ENCODE results near the gene CAMSAP3.

CAMSAP3 gene

DNA sequence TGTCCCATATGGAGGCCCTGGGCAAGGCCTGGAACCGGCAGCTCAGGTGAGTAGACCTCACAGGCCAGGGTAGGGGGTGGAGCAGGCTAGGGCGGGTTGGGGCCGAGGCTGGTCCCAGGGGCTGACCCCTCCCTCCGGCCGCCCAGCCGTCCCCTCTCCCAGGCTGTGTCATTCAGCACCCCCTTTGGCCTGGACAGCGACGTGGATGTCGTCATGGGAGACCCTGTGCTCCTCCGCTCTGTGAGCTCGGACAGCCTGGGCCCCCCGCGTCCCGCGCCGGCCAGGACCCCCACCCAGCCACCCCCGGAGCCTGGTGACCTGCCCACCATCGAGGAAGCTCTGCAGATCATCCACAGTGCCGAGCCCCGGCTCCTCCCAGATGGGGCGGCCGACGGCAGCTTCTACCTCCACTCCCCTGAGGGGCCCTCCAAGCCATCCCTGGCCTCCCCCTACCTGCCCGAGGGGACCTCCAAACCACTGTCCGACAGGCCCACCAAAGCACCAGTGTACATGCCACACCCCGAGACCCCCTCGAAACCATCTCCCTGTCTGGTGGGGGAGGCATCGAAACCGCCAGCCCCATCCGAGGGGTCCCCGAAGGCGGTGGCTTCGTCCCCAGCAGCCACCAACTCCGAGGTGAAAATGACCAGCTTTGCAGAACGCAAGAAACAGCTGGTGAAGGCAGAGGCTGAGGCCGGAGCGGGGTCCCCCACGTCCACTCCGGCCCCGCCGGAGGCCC, 16.0 kb downstream of the CAMSAP3 start:
- no peak for DNase-seq (ENCODE audit: low read depth in 2 of 2)

DNA sequence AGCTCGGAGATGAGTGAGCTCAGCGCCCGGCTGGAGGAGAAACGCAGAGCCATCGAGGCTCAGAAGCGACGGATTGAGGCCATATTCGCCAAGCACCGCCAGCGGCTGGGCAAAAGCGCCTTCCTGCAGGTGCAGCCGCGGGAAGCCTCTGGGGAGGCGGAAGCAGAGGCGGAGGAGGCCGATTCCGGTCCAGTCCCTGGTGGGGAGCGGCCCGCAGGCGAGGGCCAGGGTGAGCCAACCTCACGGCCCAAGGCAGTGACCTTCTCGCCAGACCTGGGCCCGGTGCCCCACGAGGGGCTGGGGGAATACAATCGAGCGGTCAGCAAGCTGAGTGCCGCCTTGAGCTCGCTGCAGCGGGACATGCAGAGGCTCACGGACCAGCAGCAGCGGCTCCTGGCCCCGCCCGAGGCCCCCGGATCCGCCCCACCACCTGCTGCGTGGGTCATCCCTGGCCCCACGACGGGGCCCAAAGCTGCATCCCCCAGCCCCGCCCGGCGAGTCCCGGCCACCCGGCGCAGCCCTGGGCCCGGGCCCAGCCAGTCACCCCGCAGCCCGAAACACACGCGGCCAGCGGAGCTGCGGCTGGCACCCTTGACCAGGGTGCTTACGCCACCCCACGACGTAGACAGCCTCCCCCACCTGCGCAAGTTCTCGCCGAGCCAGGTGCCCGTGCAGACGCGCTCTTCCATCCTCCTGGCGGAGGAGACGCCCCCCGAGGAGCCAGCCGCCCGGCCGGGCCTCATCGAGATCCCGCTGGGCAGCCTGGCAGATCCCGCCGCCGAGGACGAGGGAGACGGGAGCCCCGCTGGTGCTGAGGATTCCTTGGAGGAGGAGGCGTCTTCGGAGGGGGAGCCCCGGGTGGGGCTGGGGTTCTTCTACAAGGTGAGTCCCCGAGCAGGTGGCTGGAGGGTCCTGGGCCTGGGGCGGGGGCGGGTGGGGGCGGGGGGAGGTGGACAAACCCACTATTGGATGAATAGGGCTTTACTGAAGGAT, 16.9 kb downstream of the CAMSAP3 start:
- no peak for DNase-seq (ENCODE audit: low read depth in 2 of 2)

DNA sequence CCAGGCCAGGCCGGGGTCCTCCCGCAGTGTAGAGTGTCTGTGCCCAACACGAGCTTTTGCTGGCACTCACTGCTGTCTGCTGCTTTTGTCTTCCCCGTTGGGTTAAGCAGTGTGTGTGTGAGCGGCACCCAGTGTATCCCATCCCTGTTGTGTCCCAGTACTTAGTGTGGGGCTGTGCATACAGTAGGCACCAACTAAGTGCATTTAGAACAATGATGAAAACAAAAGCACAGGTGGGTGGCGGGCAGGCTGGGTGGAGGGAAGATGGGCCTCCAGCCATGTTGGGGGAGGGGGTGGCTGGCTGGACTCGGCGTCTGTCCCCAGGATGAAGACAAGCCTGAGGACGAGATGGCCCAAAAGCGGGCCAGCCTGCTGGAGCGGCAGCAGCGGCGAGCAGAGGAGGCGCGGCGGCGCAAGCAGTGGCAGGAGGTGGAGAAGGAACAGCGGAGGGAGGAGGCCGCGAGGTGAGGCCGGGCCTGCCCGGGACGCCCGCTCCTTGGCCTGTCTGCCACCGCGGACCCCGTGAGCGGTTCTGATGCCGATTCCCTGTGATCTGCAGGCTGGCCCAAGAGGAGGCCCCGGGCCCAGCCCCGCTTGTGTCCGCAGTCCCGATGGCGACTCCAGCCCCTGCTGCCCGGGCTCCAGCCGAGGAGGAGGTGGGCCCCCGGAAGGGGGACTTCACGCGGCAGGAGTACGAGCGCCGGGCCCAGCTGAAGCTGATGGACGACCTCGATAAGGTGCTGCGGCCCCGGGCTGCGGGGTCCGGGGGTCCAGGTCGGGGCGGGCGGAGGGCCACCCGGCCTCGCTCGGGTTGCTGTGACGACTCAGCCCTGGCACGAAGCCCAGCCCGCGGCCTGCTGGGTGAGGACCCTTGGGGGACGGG, 19.4 kb downstream of the CAMSAP3 start:
- DNase-seq (ENCODE audit: low read depth in 2 of 2), result no peak

DNA sequence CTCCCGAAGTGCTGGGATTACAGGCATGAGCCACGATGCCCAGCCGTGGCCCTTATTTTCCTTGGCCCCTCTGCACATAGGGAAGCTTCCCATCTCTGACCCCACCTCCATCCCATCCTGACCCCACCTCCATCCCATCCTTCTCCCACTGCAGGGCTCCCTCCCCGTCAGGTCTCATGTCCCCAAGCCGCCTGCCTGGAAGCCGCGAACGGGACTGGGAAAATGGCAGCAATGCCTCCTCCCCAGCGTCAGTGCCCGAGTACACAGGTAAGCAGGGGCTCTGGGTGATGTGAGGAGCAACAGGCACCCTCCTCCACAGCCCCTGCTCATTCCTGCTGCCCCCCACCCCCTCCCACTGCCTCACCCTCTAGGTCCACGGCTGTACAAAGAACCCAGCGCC, 21.5 kb downstream of the CAMSAP3 start:
- DNase-seq (ENCODE audit: low read depth in 2 of 2), result no peak

DNA sequence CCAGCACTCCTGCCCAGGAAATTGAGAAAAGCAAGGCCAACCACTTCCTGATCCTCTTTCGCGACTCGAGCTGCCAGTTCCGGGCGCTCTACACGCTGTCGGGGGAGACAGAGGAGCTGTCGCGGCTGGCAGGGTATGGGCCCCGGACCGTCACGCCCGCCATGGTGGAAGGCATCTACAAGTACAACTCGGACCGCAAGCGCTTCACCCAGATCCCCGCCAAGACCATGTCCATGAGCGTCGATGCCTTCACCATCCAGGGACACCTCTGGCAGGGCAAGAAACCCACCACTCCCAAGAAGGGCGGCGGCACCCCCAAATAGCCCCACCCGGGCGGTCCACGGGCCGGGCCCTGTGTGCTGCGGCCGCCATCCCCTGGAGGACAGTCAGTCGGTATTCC, 22.1 kb downstream of the CAMSAP3 start:
- no peak for DNase-seq (ENCODE audit: low read depth in 2 of 2)

DNA sequence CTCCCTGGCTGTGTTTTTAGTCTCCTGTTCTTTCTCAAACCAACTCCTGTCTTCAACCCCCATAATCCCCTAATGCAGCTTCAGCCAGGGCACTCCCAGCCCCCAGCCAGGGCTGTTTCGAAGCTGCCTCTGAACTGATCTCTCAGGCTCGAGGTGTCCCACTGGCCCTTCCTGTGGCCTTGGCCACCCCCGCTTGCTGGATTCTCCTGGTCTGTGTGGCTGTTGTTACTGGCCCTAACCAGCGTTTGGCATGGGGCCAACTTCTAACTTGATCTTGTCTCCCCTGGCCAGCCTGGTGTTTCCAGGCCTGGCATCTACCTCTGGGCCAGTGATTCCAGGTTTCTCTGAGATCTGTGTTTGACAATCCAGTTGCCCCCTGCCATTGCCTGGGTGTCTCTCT, 22.7 kb downstream of the CAMSAP3 start:
- no peak for DNase-seq (ENCODE audit: low read depth in 2 of 2)

DNA sequence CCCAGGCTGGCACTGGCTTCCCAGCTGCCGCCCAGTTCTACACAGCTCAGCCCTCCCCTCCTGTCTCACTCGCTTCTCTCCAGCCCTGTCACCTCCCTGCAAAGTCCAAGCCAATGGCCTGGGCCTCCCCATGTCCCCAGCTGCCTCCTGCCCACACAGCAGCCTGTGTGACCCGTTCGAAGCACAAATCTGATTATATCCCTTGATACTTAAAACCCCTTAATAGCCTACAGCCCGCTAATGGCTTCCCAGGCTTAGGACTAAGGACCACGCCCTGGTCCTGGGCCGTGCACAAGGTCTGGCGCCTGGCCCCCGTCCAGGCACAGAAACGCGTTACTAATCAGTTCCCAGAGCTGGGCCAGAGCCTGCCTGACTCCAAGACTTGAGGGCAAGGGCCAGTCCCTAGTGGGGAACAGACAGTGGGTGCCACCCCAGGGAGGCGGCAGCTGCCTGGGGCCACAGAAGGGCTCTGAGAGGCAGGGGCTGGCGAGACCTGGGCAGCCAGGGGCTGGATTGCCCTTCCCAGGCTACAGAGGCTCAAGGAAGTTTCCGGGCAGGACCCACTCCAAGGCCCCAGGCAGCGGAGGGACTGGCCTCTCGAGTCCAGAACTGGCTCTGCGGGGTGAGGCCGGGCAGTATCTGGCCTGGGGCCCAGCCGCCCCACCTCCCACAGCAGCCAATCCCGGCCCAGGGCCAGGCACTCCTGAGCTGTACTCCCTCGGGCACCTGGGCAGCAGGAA, 23.3 kb downstream of the CAMSAP3 start:
- no peak for DNase-seq (ENCODE audit: low read depth in 2 of 2)

DNA sequence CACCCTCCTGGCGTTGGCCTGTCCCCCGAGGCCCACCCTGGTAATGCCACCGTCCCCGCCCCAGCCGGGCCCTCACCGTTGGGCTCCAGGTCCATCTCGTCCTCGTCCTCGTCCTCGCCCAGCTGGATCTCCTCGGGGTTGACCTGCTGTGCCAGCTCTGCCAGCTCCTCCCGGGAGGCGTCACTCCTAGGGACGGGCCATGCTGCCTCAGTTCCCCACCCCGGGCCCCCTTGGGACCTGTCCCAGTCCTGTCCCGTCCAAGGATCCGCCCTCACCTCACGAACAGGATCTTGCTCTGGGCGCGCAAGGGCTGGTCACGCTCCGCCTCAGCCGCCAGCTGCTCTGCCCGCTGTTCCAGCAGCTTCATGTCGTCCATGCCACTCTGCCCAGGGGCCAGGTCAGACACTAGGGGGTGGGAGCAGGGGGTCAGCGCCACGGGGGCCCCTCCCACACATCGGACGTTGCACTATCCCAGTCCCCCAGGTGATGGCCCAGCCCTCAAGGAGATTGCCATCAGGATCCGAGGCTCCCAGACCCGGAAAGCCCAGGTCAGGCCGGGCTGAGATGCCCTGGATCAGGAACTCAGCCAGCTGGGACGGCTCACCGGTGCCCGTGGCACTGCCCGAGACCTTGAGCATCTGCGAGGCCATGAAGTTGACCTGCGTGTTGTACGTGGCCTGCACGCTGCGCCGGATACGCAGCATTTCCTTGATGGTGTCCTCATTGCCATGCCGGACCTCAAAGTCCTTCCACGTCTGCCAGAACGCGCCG, 24.2 kb downstream of the CAMSAP3 start:
- DNase-seq (ENCODE audit: low read depth in 2 of 2), result no peak

DNA sequence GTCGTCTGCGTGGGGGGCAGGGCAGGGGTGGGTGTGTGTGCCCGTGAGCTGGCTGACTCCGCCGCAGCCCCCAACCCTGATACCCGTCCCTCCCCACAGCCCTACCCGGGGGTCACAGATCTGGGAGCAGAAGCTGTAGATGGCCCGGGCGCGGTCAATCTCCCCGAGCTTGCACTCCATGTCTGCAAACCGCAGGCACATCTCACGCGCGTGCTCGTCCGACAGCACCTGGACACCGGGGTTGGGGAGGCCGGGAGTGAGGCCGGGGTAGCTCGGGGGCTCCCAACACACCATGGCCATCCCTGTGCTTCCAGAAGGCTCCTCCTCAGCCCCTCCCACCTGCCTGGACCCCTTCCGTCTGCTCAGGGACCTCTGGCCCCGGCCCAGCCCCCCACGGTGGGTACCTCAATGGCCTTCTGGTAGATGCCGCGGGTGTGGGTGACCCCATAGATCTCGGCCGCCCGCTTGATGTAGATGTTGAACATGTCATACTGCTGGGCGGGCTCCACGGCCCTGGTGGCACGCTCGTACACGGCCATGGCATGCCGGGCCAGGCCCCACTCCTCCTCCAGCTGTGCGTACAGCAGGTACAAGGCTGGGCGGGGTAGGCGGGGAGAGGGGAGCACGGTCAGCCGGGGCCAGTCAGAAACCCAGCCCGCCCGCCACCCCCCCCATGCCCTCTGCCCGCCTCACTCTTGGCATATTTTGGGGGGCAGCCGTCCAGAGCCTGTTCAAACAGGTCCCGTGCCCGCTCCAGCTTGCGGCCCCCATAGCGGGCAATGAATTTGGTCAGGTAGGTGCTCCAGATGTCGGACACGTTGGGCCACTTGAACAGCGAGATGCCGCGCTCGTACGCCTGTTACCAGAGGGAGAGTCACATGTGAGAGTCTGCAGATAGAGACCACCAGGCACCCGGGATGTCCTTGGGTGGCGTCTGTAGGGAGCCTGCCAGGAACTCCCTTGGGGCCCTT, 25.1 kb downstream of the CAMSAP3 start:
- no peak for DNase-seq (ENCODE audit: low read depth in 2 of 2)

DNA sequence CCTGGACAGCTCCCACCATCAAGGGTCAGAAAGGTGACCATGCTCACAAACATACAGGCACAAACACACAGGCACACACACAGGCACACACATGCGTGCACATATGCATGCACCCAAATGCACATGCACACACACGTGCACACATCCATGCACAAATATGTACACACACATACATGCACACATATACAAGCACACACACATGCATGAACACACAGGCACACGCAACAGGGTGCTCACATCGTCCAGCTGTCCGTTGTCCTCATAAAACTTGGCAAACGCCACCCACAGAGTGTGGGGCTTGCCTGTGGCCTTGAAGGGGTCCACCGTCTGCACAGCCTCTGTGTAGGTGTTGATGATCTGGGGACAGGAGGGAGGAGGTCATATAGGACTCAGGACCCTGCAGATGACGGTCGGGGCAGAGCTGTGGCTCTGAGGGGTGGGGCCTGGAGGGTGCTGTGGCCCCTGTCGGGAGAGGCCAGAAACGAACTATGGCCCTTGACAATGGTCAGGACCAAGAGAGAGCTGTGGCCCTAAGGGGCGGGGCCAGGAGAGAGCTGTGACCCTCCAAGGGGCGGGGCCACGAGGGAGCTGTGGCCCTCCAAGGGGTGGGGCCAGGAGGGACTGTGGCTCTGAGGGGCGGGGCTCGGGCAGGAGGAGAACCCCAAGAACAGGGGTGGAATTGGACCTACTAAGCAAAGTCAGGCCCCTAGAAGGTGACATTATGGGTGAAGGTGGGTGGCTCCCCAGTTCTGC, 27.4 kb downstream of the CAMSAP3 start:
- DNase-seq (ENCODE audit: low read depth in 2 of 2), result no peak

DNA sequence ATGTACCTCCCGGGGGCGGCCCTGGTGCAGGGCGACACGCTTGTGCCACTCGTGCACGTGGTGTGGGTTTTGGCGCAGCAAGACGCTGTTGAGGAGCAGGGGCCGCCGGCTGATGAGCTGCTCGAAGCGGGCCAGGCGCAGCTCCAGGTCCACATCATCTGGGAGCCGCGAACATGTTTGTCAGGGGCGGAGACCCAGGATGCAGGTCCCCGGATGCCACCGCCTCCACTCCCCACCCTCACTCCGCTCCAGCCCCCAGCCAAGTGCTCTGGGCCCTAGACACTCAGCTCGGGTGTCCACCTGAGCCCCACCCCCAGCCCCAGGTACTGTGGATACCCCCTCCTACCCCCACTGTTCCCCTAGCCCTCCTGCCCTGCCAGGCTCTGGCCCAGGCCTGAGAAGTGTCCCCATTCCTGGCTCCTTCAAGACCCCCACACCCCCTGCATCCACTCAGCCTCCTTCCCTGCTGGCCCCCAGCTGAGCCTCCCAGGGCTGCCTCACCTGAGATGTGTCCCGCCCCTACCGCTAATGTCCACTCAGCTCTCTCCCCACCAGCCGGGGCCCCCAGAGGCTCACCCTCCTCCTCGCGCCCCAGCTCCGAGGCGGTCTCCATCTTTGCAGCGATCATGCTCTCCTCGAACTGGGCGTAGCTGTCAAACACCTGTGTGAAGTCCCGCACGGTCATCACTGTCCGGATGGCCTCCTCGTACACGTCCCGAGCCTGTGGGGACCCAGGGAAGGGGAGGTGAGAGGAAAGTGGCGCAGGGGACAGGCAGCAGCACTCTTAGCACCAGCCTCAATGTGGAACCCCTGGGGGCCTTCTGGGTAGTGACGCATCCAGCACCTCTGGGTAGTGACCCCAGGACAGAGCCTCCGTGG, 28.3 kb downstream of the CAMSAP3 start:
- DNase-seq (ENCODE audit: low read depth in 2 of 2), result no peak

DNA sequence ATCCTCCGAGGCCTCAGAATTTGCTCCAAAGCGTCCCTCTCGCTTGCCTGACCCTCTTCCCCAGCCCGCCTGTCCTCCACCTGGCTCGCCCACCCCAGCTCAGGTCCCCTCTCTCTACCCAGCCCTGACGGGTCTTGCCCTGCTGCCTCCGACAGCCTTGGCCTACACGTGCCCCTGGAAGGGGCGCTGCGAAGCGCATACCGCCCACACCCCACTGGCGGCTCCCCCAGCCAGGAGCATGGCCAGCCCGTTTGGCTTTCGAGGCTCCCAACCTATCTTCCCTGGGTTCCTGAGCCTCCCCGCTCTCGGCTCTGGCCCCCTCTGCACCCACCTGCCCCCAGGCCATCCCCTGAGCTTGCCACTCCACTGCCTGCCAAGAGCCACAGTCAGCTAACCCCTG, 29.1 kb downstream of the CAMSAP3 start:
- DNase-seq (ENCODE audit: low read depth in 2 of 2), result no peak

DNA sequence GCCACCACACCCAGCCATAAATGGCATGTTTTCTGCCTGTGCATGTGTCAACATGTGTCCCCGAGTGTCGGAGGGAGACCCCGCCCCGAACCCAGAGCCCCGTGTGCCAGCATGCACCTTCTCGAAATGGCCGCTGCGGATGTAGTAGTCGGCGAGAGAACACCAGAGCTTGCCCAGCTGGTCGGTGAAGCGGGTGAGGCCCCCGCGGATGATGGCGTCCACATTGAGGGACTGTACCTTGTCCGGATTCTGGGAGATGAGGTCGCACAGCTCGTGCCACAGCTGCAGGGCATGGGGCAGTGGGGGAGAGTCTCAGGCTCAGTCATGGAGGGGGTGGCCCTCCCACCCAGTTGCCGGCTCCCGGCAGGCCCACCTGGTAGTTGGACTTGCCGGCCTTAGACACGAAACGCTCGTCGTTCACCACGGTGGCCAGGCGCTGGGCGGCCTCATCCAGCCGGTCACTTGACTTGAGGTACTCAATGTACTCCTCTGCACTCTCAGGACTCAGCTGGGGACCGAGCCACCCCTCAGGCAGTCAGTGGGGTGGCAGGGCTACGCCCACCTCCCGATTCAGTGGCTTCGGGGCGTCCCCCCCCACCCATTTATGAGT, 30.2 kb downstream of the CAMSAP3 start:
- no peak for DNase-seq (ENCODE audit: low read depth in 2 of 2)

DNA sequence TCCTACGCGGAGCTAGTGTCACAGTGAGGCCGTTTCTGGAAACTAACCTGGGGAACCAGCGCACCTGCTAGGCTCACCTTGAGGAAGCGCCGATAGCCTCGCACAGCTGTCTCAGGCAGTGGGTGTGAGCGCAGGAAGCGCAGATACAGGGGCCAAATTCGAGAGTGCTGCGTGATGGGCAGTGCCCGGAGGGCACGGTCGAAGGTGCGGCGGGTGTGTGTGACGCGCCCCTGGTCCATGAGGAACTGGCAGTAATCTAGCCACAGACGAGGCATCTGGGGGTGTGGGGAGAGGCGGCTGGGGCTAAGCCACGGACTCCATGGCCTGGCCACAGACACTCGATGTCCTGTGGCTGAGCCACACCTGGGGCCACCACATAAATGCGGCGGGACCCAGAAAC, 31.5 kb downstream of the CAMSAP3 start:
- DNase-seq (ENCODE audit: low read depth in 2 of 2), result no peak

DNA sequence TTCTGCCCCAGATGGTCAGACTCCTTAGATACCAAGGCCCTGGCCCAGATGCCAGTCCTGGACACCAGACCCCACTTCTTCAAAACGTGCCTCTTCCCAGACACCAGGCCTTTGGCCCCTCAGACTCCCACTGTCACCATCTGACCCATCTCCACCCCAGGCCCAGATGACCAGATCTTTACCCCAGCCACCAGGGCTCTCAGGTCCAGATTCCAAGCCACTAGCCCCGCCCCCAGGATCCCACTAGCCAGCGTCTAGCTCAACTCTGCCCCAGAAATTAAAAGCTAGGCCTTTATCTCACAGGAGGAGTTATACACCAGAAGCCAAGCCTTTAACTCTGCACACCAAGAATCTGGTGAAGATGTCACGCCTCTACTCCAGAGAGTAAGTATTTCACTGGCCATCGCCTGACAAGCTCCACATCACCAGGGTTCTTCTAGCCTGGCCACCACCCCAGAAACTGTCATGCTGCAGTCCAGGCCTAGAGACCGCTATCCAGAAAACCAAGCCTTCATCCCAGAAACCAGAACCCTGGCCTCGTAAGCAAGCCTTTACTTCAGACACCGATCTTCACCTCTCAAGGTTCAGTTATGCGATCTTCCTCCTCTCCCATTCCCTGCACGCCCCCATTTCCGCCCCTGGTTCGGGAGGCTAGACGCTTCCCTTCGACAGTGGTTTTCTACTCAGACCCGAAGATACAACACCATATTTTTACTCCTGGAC, 33.1 kb downstream of the CAMSAP3 start:
- DNase-seq (ENCODE audit: low read depth in 2 of 2), result no peak

DNA sequence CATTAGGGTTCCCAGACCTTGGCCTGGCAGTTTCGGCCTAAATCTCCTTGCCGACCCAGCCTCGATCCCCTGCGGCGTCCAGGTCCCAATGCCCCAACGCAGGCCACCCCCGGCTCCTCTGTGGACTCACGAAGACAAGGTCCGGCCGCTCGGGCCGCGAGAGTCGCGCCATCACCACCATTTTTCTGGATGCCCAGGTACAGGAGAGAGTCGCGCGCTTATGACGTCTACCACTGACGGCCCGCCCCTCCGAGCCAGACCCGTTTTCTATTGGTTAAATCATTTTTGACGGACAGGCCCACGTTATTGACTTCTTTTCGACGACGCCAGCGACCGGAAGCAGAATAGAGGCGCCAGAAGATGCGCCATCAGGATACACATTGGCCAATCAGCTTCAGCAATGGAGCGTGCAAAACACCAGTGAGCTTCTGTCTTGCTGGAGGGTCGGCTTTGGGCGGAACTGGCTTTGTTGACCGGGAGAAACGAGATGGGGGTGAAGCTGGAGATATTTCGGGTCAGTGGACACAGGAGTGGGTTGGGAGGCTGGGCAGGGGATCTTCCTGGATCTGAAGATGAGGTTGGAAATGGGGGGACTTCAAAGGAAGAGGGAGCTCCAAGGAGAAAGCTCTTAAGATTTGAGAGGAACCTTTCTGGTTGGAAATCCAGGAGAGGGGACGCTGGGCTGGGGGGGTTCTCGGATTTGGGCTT, 33.8 kb downstream of the CAMSAP3 start, which contains the start of the genes PET100 and XAB2:
Gene PET100 (plus strand): TSS at position 447 of the 708 bp plus-strand sequence. CDS start 41 bp downstream, at position 488.
Gene XAB2 (minus strand): TSS at position 199 of the 708 bp plus-strand sequence. CDS start 18 bp downstream, at position 181.
- peak; percentile 87 to 92 for DNase-seq (ENCODE audit: low read depth in 2 of 2)

Measured in activated CD4-positive, alpha-beta T cell treated with anti-CD3 and anti-CD28 coated beads for 24 hours (primary cell).